ENCODE results near the gene GOLGA8J.
"Not testable (repeated sequence)": the region's sequence is repeated elsewhere in the genome, so short reads cannot be mapped to it uniquely, and the experiment has no call there.

Gene GOLGA8J

DNA sequence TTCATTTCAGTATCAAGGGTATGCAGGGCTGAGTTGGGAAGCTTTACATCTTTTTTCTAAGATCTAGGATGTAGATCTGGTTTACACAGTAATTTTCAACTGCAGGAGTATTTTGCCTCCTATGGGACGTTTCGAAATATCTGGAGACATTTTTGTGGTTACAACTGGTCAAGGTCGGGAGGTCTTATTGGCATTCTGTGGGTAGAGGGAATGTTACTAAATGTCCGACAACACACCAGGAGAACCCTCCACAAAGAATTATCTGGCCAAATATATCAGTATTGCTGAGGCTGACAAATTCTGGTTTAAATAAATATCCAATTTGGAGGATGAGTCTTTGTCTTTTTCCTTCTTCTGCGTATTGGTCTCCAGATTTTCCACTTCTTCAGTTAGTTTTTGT is 1.9 kb upstream of the GOLGA8J start:
- DNase-seq, result not testable (repeated sequence)

- not testable (repeated sequence) for DNase-seq
Measured at GRCh38 chr15:30097827-30098226, 15.1 kb downstream of the GOLGA8J start.

DNA sequence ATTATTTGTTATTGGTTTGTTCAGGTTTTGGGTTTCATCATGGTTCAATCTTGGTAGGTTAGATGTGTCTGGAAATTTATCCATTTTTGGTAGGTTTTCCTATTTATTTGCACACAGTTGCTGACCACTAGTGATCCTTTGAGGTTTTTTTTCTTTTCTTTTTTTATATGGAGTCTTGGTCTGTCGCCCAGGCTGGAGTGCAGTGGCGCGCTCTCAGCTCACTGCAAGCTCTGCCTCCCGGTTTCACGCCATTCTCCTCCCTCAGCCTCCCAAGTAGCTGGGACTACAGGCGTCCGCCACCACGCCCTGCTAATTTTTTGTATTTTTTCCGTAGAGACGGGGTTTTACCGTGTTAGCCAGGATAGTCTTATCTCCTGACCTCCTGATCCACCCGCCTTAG is 20.1 kb downstream of the GOLGA8J start:
- DNase-seq, result not testable (repeated sequence)

- DNase-seq, result not testable (repeated sequence)
Measured at GRCh38 chr15:30103941-30104507, 21.3 kb downstream of the GOLGA8J start.

- not testable (repeated sequence) for DNase-seq
Measured at GRCh38 chr15:30110591-30110990, 27.8 kb downstream of the GOLGA8J start.

- DNase-seq, result not testable (repeated sequence)
Measured at GRCh38 chr15:30130066-30130465, 47.3 kb downstream of the GOLGA8J start.

DNA sequence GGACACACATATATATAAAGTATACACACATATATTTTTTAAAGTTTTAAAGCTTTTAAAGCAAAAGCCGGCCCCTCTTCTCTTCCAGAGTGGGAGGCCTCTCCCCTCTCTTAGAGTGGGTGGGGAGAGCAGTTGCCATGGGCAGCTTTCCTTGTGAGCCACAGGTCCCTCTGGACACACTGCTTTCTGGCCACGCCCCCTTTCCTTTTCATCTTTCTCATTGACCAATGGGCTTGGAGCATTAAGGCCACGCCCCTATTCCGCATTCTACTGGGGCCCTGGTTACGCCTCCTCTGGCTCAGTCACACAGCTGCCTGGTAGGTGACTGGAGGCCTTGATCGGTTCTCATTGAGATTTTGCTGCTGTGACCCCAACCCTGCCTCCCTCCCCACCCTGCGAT is 52.0 kb downstream of the GOLGA8J start, which contains the start of gene GOLGA8T:
Gene GOLGA8T (plus strand): TSS at position 301 of the 400 bp plus-strand sequence. CDS start 98 bp downstream, at position 399.
- not testable (repeated sequence) for DNase-seq

Measured in activated CD4-positive, alpha-beta T cell treated with anti-CD3 and anti-CD28 coated beads, Interleukin-2, amount 50 U/mL, for 1 hour (primary cell).